MM.1S (cell line): ENCODE measurements around the gene GTF2E1.

Experiments
- DNase-seq: peaks from one replicate; pipeline ENCODE4 v3.0.0-alpha.2; 2015
- H2AFZ ChIP-seq: fragments of 300-600 bp; sonication (generic); 2 replicates; pipeline ENCODE4 v1.6.0; 2016; ENCODE audit warnings: antibody characterized with exemption, low read length
- H3F3A ChIP-seq: fragments of 300-600 bp; sonication (generic); 2 replicates; pipeline ENCODE4 v1.6.1; 2016; ENCODE audit warnings: mild to moderate bottlenecking, antibody characterized with exemption, low read length, moderate library complexity, mixed read lengths; ENCODE audit not compliant: insufficient read depth
- H3K27ac ChIP-seq: fragments of 300-600 bp; sonication (generic); 2 replicates; pipeline ENCODE4 v1.5.1; 2016; ENCODE audit warnings: mild to moderate bottlenecking, low read length
- H3K27me3 ChIP-seq: fragments of 300-600 bp; sonication (generic); replicated peaks from 2 replicates; pipeline ENCODE4 v1.6.0; 2016; ENCODE audit warnings: low read length; ENCODE audit not compliant: insufficient read depth
- H3K36me3 ChIP-seq: fragments of 300-600 bp; sonication (generic); replicated peaks from 2 replicates; pipeline ENCODE4 v1.6.1; 2016; ENCODE audit warnings: mild to moderate bottlenecking, low read length, mixed read lengths; ENCODE audit not compliant: insufficient read depth
- H3K4me1 ChIP-seq: fragments of 300-600 bp; sonication (generic); 2 replicates; pipeline ENCODE4 v1.6.1; 2016; ENCODE audit warnings: low read length, mixed read lengths
- H3K4me2 ChIP-seq: fragments of 300-600 bp; sonication (generic); 2 replicates; pipeline ENCODE4 v1.6.0; 2016; ENCODE audit warnings: low read depth, low read length
- H3K4me3 ChIP-seq: fragments of 300-600 bp; sonication (generic); 2 replicates; pipeline ENCODE4 v1.5.1; 2016; ENCODE audit warnings: low read length, mixed read lengths
- H3K79me2 ChIP-seq: fragments of 300-600 bp; sonication (generic); 2 replicates; pipeline ENCODE4 v1.6.1; 2016; ENCODE audit warnings: mixed run types, low read length, mixed read lengths
- H3K9ac ChIP-seq: fragments of 300-600 bp; sonication (generic); 2 replicates; pipeline ENCODE4 v1.6.1; 2016; ENCODE audit warnings: low read length, mixed read lengths
- H3K9me2 ChIP-seq: fragments of 300-600 bp; sonication (generic); replicated peaks from 2 replicates; pipeline ENCODE4 v1.6.1; 2016; ENCODE audit warnings: mild to moderate bottlenecking, low read length, mixed read lengths; ENCODE audit not compliant: insufficient read depth
- H3K9me3 ChIP-seq: fragments of 300-600 bp; sonication (generic); replicated peaks from 2 replicates; pipeline ENCODE4 v1.6.1; 2016; ENCODE audit warnings: mild to moderate bottlenecking, low read length, mixed read lengths; ENCODE audit not compliant: insufficient read depth
- H4K20me1 ChIP-seq: fragments of 300-600 bp; sonication (generic); 2 replicates; pipeline ENCODE4 v1.6.1; 2016; ENCODE audit warnings: mild to moderate bottlenecking, low read length, moderate library complexity, mixed read lengths; ENCODE audit not compliant: insufficient read depth
- EZH2 ChIP-seq: fragments of 300-600 bp; sonication (generic); optimal IDR thresholded peaks from 2 replicates; pipeline ENCODE3; 2017; ENCODE audit warnings: low read depth, mild to moderate bottlenecking, antibody characterized with exemption, low read length, mixed read lengths
- EZH2phosphoT487 ChIP-seq: fragments of 300-600 bp; sonication (generic); IDR thresholded peaks from 2 replicates; pipeline ENCODE4 v1.6.1; 2018; ENCODE audit warnings: antibody characterized with exemption, low read length
- TF ChIP-seq, protein P1 (sequence below): fragments of 300-600 bp; sonication (generic); IDR thresholded peaks from 2 replicates; pipeline ENCODE4 v1.5.1; 2016; ENCODE audit warnings: antibody characterized with exemption, low read length, mixed read lengths

Gene GTF2E1

DNA sequence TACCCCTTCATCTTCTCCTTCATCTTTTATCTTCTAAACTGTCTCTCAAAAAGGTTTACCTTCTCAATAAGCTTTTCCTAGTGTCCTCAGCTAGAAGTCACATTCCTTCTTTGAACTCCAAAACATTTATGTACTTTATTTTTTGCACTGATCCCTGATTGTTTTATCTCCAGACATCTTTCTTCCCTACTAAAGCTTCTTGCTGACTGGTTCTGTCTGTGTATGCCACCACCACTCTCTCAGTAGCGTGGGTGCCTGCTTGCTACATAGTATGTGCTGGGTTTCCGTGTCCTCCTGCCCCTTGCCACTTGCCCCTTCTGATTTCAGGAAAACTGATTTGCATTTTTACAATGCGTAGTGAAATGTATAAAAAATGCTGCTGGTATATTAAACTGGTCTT lies 24.0 kb downstream of the GTF2E1 start:
- H3K4me3 ChIP-seq, result no peak overlapping the region
- H3K9me2 ChIP-seq, result no peaks in the 10 kb centered on the region
- H3K9ac ChIP-seq, result no peak overlapping the region
- H4K20me1 ChIP-seq, result no peaks in the 10 kb centered on the region
- TF ChIP-seq EZH2phosphoT487 (no peak), EZH2 (no peak)
- TF ChIP-seq, protein P1, sequence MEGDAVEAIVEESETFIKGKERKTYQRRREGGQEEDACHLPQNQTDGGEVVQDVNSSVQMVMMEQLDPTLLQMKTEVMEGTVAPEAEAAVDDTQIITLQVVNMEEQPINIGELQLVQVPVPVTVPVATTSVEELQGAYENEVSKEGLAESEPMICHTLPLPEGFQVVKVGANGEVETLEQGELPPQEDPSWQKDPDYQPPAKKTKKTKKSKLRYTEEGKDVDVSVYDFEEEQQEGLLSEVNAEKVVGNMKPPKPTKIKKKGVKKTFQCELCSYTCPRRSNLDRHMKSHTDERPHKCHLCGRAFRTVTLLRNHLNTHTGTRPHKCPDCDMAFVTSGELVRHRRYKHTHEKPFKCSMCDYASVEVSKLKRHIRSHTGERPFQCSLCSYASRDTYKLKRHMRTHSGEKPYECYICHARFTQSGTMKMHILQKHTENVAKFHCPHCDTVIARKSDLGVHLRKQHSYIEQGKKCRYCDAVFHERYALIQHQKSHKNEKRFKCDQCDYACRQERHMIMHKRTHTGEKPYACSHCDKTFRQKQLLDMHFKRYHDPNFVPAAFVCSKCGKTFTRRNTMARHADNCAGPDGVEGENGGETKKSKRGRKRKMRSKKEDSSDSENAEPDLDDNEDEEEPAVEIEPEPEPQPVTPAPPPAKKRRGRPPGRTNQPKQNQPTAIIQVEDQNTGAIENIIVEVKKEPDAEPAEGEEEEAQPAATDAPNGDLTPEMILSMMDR, result no peak
- no peak for DNase-seq
- no peak overlapping the region for H3K4me2 ChIP-seq
- no peaks in the 10 kb centered on the region for H3F3A ChIP-seq
- peaks cover 9% of the 10 kb centered on the region for H3K4me1 ChIP-seq
- H3K27ac ChIP-seq, result no peak overlapping the region
- no peak overlapping the region for H2AFZ ChIP-seq
- H3K9me3 ChIP-seq, result no peaks in the 10 kb centered on the region
- no peaks in the 10 kb centered on the region for H3K27me3 ChIP-seq
- H3K79me2 ChIP-seq, result peaks cover 28% of the 10 kb centered on the region
- H3K36me3 ChIP-seq, result no peaks in the 10 kb centered on the region

DNA sequence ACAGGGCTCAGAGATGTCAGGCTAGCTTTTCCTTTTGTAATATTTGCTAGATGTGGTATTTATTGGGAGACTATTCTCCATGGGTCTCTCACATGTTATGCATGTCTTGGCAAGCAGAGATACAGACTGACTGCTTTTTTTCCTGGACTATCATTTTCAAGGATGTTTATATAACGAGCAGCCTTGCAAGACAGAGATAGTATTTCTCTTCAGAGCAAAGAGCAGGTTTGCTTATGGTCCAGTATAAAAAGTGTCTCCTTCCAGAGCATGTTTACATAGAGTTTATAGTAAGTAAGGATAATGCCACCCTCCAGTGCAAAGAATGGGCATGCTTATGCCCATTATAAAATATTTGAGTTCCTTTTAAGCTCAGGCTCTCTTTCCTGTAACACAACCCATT lies 24.6 kb downstream of the GTF2E1 start:
- Histone ChIP-seq H3K4me2 (no peak overlapping the region), H3K4me3 (no peak overlapping the region), H3K4me1 (peaks cover 10% of the 10 kb centered on the region), H4K20me1 (no peaks in the 10 kb centered on the region), H3F3A (no peaks in the 10 kb centered on the region), H3K9me3 (no peaks in the 10 kb centered on the region), H3K9me2 (no peaks in the 10 kb centered on the region), H2AFZ (no peak overlapping the region), H3K36me3 (no peaks in the 10 kb centered on the region), H3K9ac (no peak overlapping the region), H3K27ac (no peak overlapping the region), H3K79me2 (peaks cover 28% of the 10 kb centered on the region), H3K27me3 (no peaks in the 10 kb centered on the region)
- DNase-seq, result no peak
- TF ChIP-seq EZH2, result no peak
- no peak for TF ChIP-seq EZH2phosphoT487
- TF ChIP-seq, protein P1, result no peak

DNA sequence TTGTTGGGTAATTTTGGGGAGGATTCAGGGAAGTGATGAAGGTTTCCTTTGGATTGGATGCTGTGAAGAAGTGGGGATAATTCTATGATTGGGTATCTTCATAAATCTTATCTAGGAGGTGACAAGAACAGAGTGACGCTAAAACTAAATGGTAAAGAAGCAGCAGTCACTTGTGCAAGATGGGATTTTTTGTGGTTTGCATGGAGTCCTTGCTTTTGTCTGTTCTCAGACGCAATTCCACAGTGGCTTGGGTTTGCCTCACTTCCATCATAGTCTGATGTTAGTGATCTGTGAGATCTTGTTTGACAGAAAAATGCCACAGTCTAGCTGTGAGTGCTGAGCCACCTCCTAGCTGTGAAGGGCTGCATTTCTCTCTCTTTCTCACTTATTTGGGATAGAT lies 26.9 kb downstream of the GTF2E1 start:
- no peak overlapping the region for H3K4me2 ChIP-seq
- DNase-seq, result no peak
- no peaks in the 10 kb centered on the region for H3F3A ChIP-seq
- H3K9me3 ChIP-seq, result no peaks in the 10 kb centered on the region
- no peaks in the 10 kb centered on the region for H3K9me2 ChIP-seq
- no peak overlapping the region for H3K27ac ChIP-seq
- no peaks in the 10 kb centered on the region for H3K27me3 ChIP-seq
- H3K4me3 ChIP-seq, result no peak overlapping the region
- H3K79me2 ChIP-seq, result peaks cover 19% of the 10 kb centered on the region
- H3K4me1 ChIP-seq, result peaks cover 12% of the 10 kb centered on the region
- no peaks in the 10 kb centered on the region for H4K20me1 ChIP-seq
- no peak overlapping the region for H3K9ac ChIP-seq
- no peak overlapping the region for H2AFZ ChIP-seq
- TF ChIP-seq EZH2phosphoT487 (no peak), EZH2 (no peak)
- TF ChIP-seq, protein P1, result no peak
- no peaks in the 10 kb centered on the region for H3K36me3 ChIP-seq
